Peyer's patch (tissue), 4 donors: ENCODE measurements around the gene CCDC152. TPM values are rescaled to one million over a fixed set of nuclear protein-coding genes. Genes with fewer than 3 reads are reported as not detected.

Experiments
- DNase-seq, 3 donors: peaks; one replicate each; pipeline ENCODE4 v3.0.0-alpha.2; 2017 to 2019
- H3K27ac ChIP-seq, 4 donors: fragments of 200-600 bp; sonication (generic); one replicate each; pipeline ENCODE4 v1.5.1; 2016 to 2019
- H3K27me3 ChIP-seq, 2 donors: fragments of 200-600 bp; sonication (generic); one replicate each; pipeline ENCODE4 v1.5.1; 2019
- H3K36me3 ChIP-seq, 3 donors: fragments of 200-600 bp; sonication (generic); one replicate each; pipeline ENCODE4 v1.5.1; 2016 to 2019
- H3K4me1 ChIP-seq, 4 donors: fragments of 200-600 bp; sonication (generic); one replicate each; pipeline ENCODE4 v1.5.1; 2016 to 2019
- H3K4me3 ChIP-seq, 4 donors: fragments of 200-600 bp; sonication (generic); 1 replicate in 3 of 4; 2 replicates in 1 of 4; pipeline ENCODE4 v1.5.1; 2016 to 2019; ENCODE audit warnings: mild to moderate bottlenecking in 1 of 4
- H3K9me3 ChIP-seq, 4 donors: fragments of 200-600 bp; sonication (generic); one replicate each; pipeline ENCODE4 v1.5.1; 2016 to 2019; ENCODE audit warnings: mild to moderate bottlenecking in 1 of 4
- POLR2A ChIP-seq, 2 donors: fragments of 450-650 bp; IDR thresholded peaks; one replicate each; pipeline ENCODE4 v1.5.1; 2017; ENCODE audit warnings: antibody characterized with exemption in 2 of 2, mild to moderate bottlenecking in 2 of 2, moderate library complexity in 2 of 2
- total RNA-seq, 4 donors: library from RNA; depleted of rRNA; stranded (reverse); fragments of >200 nt; gene quantifications; one replicate each; pipeline ENCODE4 v1.1.0, GENCODE V29; 2016
- TF ChIP-seq, protein P1 (sequence below), 6 experiments: fragments of 450-650 bp in 4 of 6; fragments of 200-600 bp in 2 of 6; sonication (generic) in 1 of 6; IDR thresholded peaks; one replicate each; pipeline ENCODE4 v1.5.1; 2017 to 2019; ENCODE audit warnings: antibody characterized with exemption in 6 of 6, mild to moderate bottlenecking in 3 of 6, moderate library complexity in 1 of 6

Gene CCDC152
- total RNA-seq, 4 donors from 2014 or later = 0.40 TPM; not detected in 3

DNA sequence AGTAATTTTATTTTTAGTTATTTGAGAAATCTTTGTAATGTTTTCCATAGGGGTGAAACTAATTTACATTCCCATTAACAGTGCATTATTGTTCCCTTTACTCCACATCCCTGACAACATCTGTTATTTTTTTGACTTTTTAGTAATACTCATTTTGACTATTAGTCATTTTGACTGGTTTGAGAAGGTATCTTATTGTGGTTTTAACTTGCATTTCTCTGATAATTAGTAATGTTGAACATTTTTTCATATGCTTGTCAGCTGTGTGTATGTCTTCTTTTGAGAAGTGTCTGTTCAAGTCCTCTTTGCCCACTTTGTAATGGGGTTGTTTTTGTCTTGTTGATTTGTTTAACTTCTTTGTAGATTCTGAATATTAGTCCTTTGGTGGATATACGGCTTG, 27.5 kb downstream of the CCDC152 start:
- no peak overlapping the region for H3K27ac ChIP-seq
- H3K27me3 ChIP-seq = no peaks in the 10 kb centered on the region
- DNase-seq = no peak
- no peaks in the 10 kb centered on the region for H3K36me3 ChIP-seq
- no peak for TF ChIP-seq POLR2A (IDR thresholded peaks at IDR 0.05)
- TF ChIP-seq, protein P1, sequence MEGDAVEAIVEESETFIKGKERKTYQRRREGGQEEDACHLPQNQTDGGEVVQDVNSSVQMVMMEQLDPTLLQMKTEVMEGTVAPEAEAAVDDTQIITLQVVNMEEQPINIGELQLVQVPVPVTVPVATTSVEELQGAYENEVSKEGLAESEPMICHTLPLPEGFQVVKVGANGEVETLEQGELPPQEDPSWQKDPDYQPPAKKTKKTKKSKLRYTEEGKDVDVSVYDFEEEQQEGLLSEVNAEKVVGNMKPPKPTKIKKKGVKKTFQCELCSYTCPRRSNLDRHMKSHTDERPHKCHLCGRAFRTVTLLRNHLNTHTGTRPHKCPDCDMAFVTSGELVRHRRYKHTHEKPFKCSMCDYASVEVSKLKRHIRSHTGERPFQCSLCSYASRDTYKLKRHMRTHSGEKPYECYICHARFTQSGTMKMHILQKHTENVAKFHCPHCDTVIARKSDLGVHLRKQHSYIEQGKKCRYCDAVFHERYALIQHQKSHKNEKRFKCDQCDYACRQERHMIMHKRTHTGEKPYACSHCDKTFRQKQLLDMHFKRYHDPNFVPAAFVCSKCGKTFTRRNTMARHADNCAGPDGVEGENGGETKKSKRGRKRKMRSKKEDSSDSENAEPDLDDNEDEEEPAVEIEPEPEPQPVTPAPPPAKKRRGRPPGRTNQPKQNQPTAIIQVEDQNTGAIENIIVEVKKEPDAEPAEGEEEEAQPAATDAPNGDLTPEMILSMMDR (IDR thresholded peaks at IDR 0.05) = no peak
- no peaks in the 10 kb centered on the region for H3K4me1 ChIP-seq
- no peak overlapping the region for H3K4me3 ChIP-seq
- peaks cover 0 to 8% (median 0%) of the 10 kb centered on the region in 4 donors for H3K9me3 ChIP-seq

DNA sequence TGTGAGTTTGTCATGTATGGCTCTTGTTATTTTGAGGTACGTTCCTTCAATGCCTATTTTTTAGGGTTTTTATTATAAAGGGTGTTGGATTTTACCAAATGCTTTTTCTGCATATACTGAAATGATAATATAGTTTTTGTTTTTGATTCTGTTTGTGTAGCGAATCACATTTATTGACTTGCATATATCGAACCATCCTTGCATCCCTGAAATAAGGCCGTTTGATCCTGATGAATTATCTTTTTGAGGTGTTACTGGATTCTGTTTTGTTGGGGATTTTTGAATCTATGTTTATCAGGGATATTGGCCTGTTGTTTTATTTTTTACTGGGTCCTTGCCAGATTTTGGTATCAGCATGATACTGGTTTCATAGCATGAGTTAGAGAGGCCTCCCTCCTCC, 29.1 kb downstream of the CCDC152 start:
- Histone ChIP-seq H3K36me3 (no peaks in the 10 kb centered on the region), H3K9me3 (peaks cover 0 to 8% (median 0%) of the 10 kb centered on the region in 4 donors), H3K27me3 (no peaks in the 10 kb centered on the region), H3K4me3 (no peak overlapping the region), H3K4me1 (no peaks in the 10 kb centered on the region), H3K27ac (no peak overlapping the region)
- no peak for TF ChIP-seq POLR2A (IDR thresholded peaks at IDR 0.05)
- DNase-seq = no peak

DNA sequence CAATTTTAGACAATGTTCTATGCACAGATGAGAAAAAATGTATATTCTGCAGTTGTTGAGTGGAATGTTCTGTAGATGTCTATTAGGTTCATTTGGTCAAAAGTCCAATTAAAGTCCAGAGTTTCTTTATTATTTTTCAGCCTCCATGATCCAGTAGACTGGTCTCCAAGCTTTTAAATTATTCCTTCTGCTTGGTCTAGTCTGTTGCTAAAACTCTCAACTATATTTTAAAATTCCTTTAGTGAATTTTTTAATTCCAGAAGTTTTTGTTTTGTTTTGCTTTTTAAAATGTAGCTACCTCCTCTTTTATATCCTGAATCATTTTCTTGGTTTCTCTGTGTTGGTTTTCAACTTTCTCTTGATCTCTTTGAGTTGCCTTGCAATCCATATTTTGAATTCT, 30.5 kb downstream of the CCDC152 start:
- no peak overlapping the region for H3K27ac ChIP-seq
- H3K27me3 ChIP-seq = no peaks in the 10 kb centered on the region
- peaks cover 0 to 8% (median 0%) of the 10 kb centered on the region in 4 donors for H3K9me3 ChIP-seq
- TF ChIP-seq POLR2A (IDR thresholded peaks at IDR 0.05) = no peak
- TF ChIP-seq, protein P1 (IDR thresholded peaks at IDR 0.05) = no peak
- no peaks in the 10 kb centered on the region for H3K4me1 ChIP-seq
- no peak for DNase-seq
- no peak overlapping the region for H3K4me3 ChIP-seq
- no peaks in the 10 kb centered on the region for H3K36me3 ChIP-seq

DNA sequence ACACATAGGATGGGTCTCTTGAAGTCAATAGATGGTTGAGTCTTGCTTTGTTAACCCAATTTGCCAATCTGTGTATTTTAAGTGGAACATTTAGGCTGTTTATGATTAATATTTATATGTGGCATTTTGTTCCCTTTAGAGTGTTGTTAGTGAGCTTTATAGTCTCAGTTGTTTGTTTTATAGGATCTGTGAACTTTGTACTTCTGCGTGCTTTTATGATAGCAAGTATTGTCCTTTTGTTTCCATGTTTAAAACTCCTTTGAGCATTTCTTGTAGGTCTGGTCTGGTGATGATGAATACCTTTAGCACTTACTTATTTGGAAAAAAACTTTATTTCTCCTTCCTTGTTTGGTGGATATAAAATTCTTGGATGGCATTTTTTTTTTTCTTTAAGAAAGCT, 31.2 kb downstream of the CCDC152 start:
- DNase-seq = no peak
- TF ChIP-seq, protein P1 (IDR thresholded peaks at IDR 0.05) = no peak
- no peak for TF ChIP-seq POLR2A (IDR thresholded peaks at IDR 0.05)
- no peak overlapping the region for H3K27ac ChIP-seq
- no peaks in the 10 kb centered on the region for H3K27me3 ChIP-seq
- H3K9me3 ChIP-seq = peaks cover 0 to 8% (median 0%) of the 10 kb centered on the region in 4 donors
- no peak overlapping the region for H3K4me3 ChIP-seq
- H3K36me3 ChIP-seq = no peaks in the 10 kb centered on the region
- no peaks in the 10 kb centered on the region for H3K4me1 ChIP-seq

DNA sequence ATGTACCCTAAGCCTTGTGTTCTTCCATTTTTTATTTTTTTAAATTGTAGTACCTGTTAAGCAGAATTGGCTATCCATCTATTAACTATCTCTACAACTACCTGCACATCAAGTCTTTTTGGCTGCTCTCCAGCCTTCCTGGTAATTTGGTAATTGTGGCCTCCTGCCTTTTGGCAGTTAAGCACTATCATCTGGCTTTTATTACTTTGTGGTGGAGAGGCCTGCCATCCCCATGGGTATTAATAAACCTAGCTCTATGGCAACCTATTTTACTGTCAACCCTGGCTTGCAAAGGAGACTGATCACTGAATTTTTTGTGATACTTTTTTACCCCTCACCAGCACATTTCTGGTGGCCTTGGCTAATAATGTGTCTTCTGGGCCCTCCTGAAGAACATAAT, 34.5 kb downstream of the CCDC152 start:
- no peak for DNase-seq
- Histone ChIP-seq H3K27me3 (no peaks in the 10 kb centered on the region), H3K9me3 (peaks cover 0 to 8% (median 0%) of the 10 kb centered on the region in 4 donors), H3K36me3 (no peaks in the 10 kb centered on the region), H3K27ac (no peak overlapping the region), H3K4me1 (no peaks in the 10 kb centered on the region), H3K4me3 (no peak overlapping the region)
- TF ChIP-seq, protein P1 (IDR thresholded peaks at IDR 0.05) = no peak
- TF ChIP-seq POLR2A (IDR thresholded peaks at IDR 0.05) = no peak

DNA sequence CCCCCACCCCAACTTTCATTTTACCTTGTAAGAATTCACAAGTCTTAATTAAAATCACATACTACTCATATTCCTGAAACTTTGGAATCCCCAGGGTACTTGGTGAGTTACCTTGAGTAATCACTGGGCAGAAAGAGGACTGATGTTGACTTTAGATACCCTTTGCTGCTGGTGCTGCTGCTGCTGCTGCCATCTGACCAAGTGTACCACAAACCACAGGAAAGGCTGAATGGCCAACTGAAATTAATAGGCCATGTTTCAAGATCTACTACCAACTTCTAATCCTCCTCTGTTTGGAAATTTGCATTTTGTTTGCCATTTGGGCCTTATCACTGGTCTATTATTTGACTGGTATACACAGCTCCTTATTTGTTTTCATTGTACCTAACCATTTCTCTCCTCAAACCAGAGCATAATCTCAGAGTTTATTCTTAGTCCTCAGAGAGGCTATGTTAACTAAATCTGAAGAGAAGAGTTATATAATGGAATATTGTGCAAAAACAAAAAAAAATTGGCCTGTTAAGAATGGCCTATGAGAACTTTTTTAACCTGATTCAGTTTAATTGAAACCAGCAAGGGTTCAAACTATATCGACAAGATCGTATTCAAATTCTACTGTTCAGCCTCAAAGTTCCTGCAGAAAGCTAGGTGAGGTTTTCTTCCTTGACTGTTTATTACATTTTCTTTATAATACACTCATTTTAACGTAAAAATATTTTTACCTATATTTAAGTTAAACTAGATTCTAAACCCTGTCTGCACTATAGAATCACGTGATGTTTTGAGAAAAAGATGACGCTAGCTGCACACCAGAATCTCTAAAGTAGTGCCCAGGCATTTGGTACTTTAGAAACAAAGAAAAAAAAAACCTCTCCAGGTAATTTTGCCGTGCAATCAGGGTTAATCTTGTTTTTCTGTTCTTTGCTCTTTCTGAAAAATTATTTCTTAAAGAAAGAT, 41.9 kb downstream of the CCDC152 start:
- H3K4me1 ChIP-seq = no peaks in the 10 kb centered on the region
- no peak overlapping the region for H3K4me3 ChIP-seq
- H3K27me3 ChIP-seq = no peaks in the 10 kb centered on the region
- no peaks in the 10 kb centered on the region for H3K9me3 ChIP-seq
- no peak overlapping the region for H3K27ac ChIP-seq
- TF ChIP-seq, protein P1 (IDR thresholded peaks at IDR 0.05) = no peak
- peak in 1 of 2 donors; percentile 10 for TF ChIP-seq POLR2A (IDR thresholded peaks at IDR 0.05)
- peaks cover 0 to 35% (median 5%) of the 10 kb centered on the region in 3 donors for H3K36me3 ChIP-seq
- DNase-seq = no peak
